22Rv1 (cell line): ENCODE measurements around the gene ZNF428.
A peak's percentile ranks its signal among the peaks of the same experiment; 100 is the strongest.
"Not testable (repeated sequence)": the region's sequence is repeated elsewhere in the genome, so short reads cannot be mapped to it uniquely, and the experiment has no call there.

Experiments
- H3K27ac ChIP-seq: fragments of 450-650 bp; 2 replicates; pipeline ENCODE4 v1.5.1; 2017
- ZFX ChIP-seq: fragments of 450-650 bp; IDR thresholded peaks from 2 replicates; pipeline ENCODE4 v1.6.1; 2017; ENCODE audit warnings: antibody characterized with exemption, borderline replicate concordance
- TF ChIP-seq, protein P1 (sequence below): fragments of 450-650 bp; IDR thresholded peaks from 2 replicates; pipeline ENCODE4 v1.5.1; 2017; ENCODE audit warnings: mild to moderate bottlenecking

Gene ZNF428

DNA sequence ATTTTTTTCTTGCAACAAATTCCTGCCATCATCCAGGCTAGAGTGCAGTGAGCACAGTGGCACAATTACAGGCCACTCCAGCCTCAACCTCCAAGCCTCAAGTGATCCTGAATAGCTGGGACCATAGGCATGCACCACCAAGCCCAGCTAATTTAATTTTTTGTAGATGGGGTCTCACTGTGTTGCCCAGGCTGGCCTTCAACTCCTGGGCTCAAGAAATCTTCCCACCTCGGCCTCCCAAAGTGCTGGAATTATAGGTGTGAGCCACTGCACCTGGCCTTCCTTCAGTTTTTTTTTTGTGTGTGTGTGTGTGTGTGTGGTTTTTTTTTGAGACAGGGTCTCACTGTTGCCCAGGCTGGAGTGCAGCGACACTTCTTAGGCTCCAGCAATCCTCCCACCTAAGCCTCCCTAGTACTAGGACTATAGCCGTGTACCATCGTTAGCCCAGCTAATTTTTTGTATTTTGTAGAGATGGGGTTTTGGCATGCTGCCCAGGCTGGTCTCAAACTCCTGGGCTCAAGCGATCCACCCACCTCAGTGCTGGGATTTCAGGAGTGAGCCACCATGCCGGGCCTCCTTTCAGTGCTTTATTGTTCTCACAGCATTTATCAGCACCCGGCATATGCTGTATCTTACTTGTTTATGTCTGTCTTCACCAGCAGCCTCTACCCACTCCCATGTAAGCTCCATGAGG, 13.4 kb downstream of the ZNF428 start:
- H3K27ac ChIP-seq = no peak overlapping the region
- TF ChIP-seq, protein P1, sequence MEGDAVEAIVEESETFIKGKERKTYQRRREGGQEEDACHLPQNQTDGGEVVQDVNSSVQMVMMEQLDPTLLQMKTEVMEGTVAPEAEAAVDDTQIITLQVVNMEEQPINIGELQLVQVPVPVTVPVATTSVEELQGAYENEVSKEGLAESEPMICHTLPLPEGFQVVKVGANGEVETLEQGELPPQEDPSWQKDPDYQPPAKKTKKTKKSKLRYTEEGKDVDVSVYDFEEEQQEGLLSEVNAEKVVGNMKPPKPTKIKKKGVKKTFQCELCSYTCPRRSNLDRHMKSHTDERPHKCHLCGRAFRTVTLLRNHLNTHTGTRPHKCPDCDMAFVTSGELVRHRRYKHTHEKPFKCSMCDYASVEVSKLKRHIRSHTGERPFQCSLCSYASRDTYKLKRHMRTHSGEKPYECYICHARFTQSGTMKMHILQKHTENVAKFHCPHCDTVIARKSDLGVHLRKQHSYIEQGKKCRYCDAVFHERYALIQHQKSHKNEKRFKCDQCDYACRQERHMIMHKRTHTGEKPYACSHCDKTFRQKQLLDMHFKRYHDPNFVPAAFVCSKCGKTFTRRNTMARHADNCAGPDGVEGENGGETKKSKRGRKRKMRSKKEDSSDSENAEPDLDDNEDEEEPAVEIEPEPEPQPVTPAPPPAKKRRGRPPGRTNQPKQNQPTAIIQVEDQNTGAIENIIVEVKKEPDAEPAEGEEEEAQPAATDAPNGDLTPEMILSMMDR = no peak

DNA sequence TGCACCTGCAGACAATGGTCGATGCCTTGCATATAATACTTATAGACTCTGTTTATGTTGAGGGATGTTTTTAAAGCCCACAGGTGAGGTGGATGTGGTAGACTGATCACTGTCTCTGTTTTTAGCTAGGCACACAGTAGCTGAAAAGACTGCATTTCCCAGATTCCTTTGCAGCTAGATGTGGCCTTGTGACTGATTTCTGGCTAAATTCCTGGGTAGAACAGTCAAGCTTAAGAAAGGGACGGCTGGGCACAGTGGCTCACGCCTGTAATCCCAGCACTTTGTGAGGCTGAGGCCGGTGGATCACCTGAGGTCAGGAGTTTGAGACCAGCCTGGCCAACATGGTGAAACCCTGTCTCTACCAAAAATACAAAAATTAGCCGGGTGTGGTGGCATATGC, 19.1 kb downstream of the ZNF428 start:
- not testable (repeated sequence) for H3K27ac ChIP-seq

DNA sequence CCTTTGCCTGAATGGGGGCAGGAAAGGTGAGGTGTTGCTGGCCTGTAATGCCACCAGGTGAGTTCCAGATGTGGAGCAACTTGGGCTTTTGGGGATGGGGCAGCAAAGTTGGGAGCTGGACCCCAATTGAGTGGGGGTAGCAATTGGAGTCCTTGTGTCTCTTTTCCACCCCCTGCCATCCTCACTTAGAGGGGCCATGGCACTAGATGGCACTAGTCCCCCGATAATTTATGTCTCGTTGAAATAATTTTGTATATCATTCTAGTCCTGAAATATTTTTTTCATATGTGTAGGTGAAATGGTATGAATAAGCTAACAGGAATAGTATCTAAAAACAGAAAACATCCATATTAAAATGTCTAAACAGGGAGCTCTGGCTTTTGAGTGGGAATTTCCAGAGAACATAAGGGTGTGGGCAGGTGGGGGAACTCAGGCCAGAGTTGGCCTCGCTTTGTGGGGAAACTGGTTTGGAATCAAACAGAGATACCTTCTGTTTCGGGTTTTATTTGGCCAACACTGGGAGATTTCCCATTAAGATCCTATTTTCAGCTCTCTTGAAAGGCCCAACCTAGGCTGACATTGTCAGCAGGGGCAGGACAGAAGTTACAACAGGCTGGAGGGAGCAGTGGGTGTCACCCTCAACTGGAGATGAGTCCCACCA, 19.7 kb downstream of the ZNF428 start:
- TF ChIP-seq, protein P1 = no peak
- no peak for TF ChIP-seq ZFX
- no peak overlapping the region for H3K27ac ChIP-seq

DNA sequence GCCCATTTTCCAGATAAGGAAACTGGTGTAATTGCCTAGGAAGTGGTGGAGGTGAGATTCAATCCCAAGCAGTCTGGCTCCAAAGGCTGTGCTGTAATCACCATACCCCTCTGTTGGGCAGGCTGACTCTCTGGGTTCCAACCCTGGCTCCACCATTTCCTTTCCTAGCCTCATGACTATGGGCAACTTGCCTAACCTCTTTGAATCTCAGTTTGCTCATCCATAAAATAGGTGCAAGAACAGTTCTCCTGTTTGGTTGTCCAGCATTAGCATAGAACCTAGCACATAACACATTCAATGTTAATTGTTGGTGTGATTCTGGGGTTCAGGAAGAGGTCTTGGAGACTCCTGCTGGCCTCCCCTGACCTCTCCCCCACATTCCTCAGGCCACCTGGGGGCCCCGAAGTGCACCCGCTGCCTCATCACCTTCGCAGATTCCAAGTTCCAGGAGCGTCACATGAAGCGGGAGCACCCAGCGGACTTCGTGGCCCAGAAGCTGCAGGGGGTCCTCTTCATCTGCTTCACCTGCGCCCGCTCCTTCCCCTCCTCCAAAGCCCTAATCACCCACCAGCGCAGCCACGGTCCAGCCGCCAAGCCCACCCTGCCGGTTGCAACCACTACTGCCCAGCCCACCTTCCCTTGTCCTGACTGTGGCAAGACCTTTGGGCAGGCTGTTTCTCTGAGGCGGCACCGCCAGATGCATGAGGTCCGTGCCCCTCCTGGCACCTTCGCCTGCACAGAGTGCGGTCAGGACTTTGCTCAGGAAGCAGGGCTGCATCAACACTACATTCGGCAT, 20.8 kb downstream of the ZNF428 start:
- no peak overlapping the region for H3K27ac ChIP-seq
- TF ChIP-seq, protein P1 = no peak
- TF ChIP-seq ZFX = no peak

DNA sequence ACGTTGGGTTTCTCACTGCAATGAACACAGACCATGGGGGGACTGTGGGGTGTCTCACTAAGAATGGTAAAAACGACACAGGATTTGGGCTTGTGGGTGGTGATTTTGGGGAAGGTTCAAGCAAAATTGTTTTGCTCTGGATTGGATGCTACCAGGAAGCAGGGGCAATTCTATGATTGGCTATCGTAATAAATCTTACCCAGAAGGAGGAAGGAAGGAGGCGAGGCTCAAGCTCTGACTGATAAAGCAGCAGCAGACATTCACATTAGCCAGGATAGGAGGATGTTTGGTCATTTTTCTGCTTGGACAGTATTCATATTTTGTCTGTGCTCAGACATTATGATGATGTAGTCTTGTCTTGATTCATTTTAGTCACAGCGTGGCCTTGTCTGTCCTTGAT, 21.6 kb downstream of the ZNF428 start:
- no peak overlapping the region; the same call in 1 of the 2 replicates for H3K27ac ChIP-seq

DNA sequence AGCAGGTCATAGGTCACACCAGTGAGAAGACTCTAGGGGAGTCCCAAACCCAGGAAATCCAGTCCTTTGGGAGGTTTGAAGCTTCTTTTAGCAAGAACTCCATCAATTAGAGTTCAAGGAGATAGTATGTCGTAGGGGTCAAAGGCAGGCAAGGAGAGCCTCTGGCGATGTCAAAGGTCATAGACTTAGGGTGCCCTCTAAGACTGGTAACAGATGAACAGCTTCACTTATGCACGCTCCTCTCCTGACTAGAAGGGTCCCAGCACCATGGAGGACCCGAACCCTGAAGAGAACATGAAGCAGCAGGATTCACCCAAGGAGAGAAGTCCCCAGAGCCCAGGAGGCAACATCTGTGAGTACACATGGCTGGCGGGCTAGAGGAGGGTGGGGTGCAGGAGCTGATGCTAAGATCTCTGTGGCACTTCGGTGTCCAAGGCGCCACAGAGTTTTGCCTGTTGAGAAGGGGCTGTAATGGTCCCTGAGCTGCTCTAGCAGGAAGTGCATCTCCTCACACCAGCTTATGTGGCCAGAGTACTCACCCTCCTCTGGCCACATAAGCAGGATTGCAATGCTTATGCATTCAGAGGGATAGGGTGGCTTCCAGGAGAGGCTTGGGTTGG, 22.5 kb downstream of the ZNF428 start:
- TF ChIP-seq, protein P1 = no peak
- TF ChIP-seq ZFX = no peak

More for the DNA sequence above, 21.6 kb downstream of the ZNF428 start:
- no peak for TF ChIP-seq ZFX
- TF ChIP-seq, protein P1 = no peak

DNA sequence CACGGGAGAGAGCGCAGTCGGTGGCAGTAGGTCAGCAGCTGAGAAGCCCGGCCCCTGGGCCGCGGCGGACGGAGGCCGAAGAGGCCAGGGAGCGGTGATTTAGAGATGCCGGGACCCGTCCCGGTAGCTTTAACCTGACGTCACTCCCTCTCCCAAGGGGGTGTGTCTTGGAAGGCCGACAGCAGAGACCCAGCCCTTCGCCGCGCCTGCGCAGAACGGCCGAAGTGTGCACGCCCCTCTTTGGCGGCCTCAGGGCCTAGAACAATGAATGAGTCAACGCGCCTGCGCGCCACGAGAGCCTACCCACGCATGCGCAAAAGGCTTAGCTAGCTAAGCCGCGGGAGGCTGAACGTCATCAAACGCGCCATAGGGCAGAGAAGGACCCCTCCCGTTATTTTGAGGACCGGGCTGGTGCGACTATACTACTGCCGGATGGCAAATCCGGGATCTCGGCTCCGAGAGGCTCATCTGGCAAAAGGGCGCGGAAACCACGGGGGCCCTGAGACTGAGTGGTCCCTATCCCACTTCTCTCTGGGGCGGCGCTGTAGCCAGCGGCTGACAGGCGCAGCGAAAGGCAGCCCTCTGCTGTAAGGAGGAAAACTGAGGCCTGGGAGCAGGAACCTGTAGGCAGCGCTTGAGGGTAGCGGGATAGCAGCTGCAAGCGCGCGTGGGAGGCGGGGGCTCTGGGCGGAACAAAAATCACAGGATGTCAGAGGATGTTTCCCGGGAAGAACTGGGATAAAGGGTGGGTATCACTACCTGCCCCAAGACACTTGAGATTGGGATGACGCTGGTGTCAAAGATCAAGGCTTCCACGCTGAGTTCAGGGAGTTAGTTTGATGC, 23.2 kb downstream of the ZNF428 start, which contains the start of the genes IRGQ and ZNF576:
TSS of gene IRGQ (minus strand) at position 136 of the 843 bp plus-strand sequence. CDS start 796 bp downstream, outside the sequence.
TSS of gene ZNF576 (plus strand) at position 597 of the 843 bp plus-strand sequence. CDS start 514 bp downstream, outside the sequence.
- peak within 1 kb of the TSS; percentile 86 for H3K27ac ChIP-seq
- TF ChIP-seq, protein P1 = no peak
- no peak for TF ChIP-seq ZFX

More for the DNA sequence above, 22.5 kb downstream of the ZNF428 start:
- peak overlapping the region; percentile 86 for H3K27ac ChIP-seq
